SK-N-SH (cell line): ENCODE data around the gene MSI1. TPM values are rescaled to one million over a fixed set of nuclear protein-coding genes. Genes with fewer than 3 reads are reported as not detected.

ENCODE experiments used
- CTCF ChIA-PET: fragments of 300-600, 350-600 bp; formaldehyde crosslinking; extraction: SDS; loops from one replicate; lab custom pipeline; 2021; lab: Yijun Ruan, JAX
- POLR2A ChIA-PET: fragments of 350-600 bp; sonication (Branson Sonifier 250); formaldehyde crosslinking; extraction: SDS; loops from one replicate; lab custom pipeline; 2020; ENCODE audit warnings: antibody characterized with exemption, inconsistent platforms; lab: Yijun Ruan, JAX
- DNase-seq: peaks from one replicate; pipeline ENCODE4 v3.0.0; 2012
- H2AFZ ChIP-seq: fragments of 200-600 bp; sonication (generic); 2 replicates; pipeline ENCODE4 v1.8.1; 2016; ENCODE audit warnings: antibody characterized with exemption, mild to moderate bottlenecking, low read depth
- H3F3A ChIP-seq: fragments of 200-600 bp; sonication (generic); replicated peaks from 2 replicates; pipeline ENCODE3; 2016; ENCODE audit warnings: antibody characterized with exemption, mild to moderate bottlenecking; ENCODE audit not compliant: insufficient read depth
- H3K27ac ChIP-seq, 2 experiments: fragments of 200-500 bp in 1 of 2; fragments of 200-600 bp in 1 of 2; sonication (Bioruptor generic) in 1 of 2; sonication (generic), shearing (Covaris generic) in 1 of 2; 2 replicates each; pipeline versions ENCODE4 v1.5.1 to v1.6.1; 2014 to 2016; ENCODE audit warnings: low read depth in 2 of 2, inconsistent platforms in 1 of 2, low read length in 1 of 2, mild to moderate bottlenecking in 1 of 2, mixed read lengths in 1 of 2
- H3K27me3 ChIP-seq: fragments of 200-600 bp; sonication (generic), shearing (Covaris generic); 2 replicates; pipeline ENCODE4 v1.6.1; 2016; ENCODE audit warnings: mixed run types; ENCODE audit not compliant: insufficient read depth
- H3K36me3 ChIP-seq, 2 experiments: fragments of 200-500 bp in 1 of 2; fragments of 200-600 bp in 1 of 2; sonication (Bioruptor generic) in 1 of 2; sonication (generic) in 1 of 2; replicated peaks in 1 of 2; 2 replicates each; pipeline versions ENCODE3 to v1.5.1; 2014 to 2016; ENCODE audit warnings: low read length in 1 of 2, mild to moderate bottlenecking in 1 of 2; ENCODE audit not compliant: insufficient read depth in 2 of 2, control insufficient read depth in 1 of 2
- H3K4me1 ChIP-seq, 2 experiments: fragments of 200-500 bp in 1 of 2; fragments of 200-600 bp in 1 of 2; sonication (Bioruptor generic) in 1 of 2; sonication (generic), shearing (Covaris generic) in 1 of 2; 2 replicates each; pipeline versions ENCODE4 v1.5.1 to v1.6.1; 2014 to 2016; ENCODE audit warnings: low read depth in 1 of 2, low read length in 1 of 2, mixed run types in 1 of 2; ENCODE audit not compliant: insufficient read depth in 2 of 2, control insufficient read depth in 1 of 2
- H3K4me2 ChIP-seq: fragments of 200-600 bp; sonication (generic), shearing (Covaris generic); 2 replicates; pipeline ENCODE4 v1.6.1; 2017; ENCODE audit warnings: mixed run types
- H3K4me3 ChIP-seq, 2 experiments: fragments of 200-500 bp in 1 of 2; fragments of 200-600 bp in 1 of 2; sonication (Bioruptor generic) in 1 of 2; sonication (generic), shearing (Covaris generic) in 1 of 2; 2 replicates each; pipeline versions ENCODE4 v1.5.1 to v1.8.1; 2014 to 2016; ENCODE audit warnings: low read depth in 2 of 2, inconsistent platforms in 1 of 2, low read length in 1 of 2, mild to moderate bottlenecking in 1 of 2, mixed read lengths in 1 of 2, moderate library complexity in 1 of 2
- H3K79me2 ChIP-seq: fragments of 200-600 bp; sonication (generic); 2 replicates; pipeline ENCODE4 v1.8.1; 2017; ENCODE audit warnings: mild to moderate bottlenecking; ENCODE audit not compliant: insufficient read depth
- H3K9ac ChIP-seq: fragments of 200-600 bp; sonication (generic); 2 replicates; pipeline ENCODE4 v1.6.1; 2017; ENCODE audit warnings: mixed run types
- H3K9me2 ChIP-seq: fragments of 200-600 bp; sonication (generic); 2 replicates; pipeline ENCODE4 v1.6.1; 2017; ENCODE audit warnings: mixed run types
- H3K9me3 ChIP-seq: fragments of 200-600 bp; sonication (generic); 2 replicates; pipeline ENCODE4 v1.6.1; 2017; ENCODE audit warnings: mixed run types, mild to moderate bottlenecking, moderate library complexity
- H4K20me1 ChIP-seq: fragments of 200-600 bp; sonication (generic); 2 replicates; pipeline ENCODE4 v1.6.1; 2017; ENCODE audit warnings: mild to moderate bottlenecking, mixed run types; ENCODE audit not compliant: insufficient read depth
- CHD2 ChIP-seq: fragments of 150-350 bp; IDR thresholded peaks from 2 replicates; pipeline ENCODE4 v1.6.1; 2018; ENCODE audit warnings: low read length; ENCODE audit not compliant: partially characterized antibody
- CTCF ChIP-seq: fragments of 200-600 bp; sonication (generic); IDR thresholded peaks from 2 replicates; pipeline ENCODE4 v1.6.1; 2017; ENCODE audit warnings: antibody characterized with exemption, mild to moderate bottlenecking, moderate library complexity
- EZH2phosphoT487 ChIP-seq: fragments of 200-600 bp; sonication (generic); IDR thresholded peaks from 2 replicates; pipeline ENCODE4 v1.6.1; 2017; ENCODE audit warnings: low read depth, mixed run types, mild to moderate bottlenecking, antibody characterized with exemption, moderate library complexity, borderline replicate concordance
- FOXM1 ChIP-seq: IDR thresholded peaks from 2 replicates; pipeline ENCODE4 v1.4.0; 2012; ENCODE audit warnings: low read depth, mild to moderate bottlenecking
- GABPA ChIP-seq: IDR thresholded peaks from 2 replicates; pipeline ENCODE4 v1.4.0; 2012; ENCODE audit warnings: low read depth, mild to moderate bottlenecking
- GATA2 ChIP-seq: sonication (generic); formaldehyde crosslinking; IDR thresholded peaks from 2 replicates; pipeline ENCODE4 v1.5.0; 2020; ENCODE audit warnings: mild to moderate bottlenecking, missing genetic modification reagents
- IRF3 ChIP-seq: fragments of 150-350 bp; IDR thresholded peaks from 2 replicates; pipeline ENCODE4 v1.6.1; 2016; ENCODE audit warnings: mild to moderate bottlenecking, low read depth, low read length
- MEF2A ChIP-seq: IDR thresholded peaks from 2 replicates; pipeline ENCODE4 v1.4.0; 2012; ENCODE audit warnings: low read depth, borderline replicate concordance
- NFIC ChIP-seq: IDR thresholded peaks from 2 replicates; pipeline ENCODE4 v1.4.0; 2012; ENCODE audit warnings: borderline replicate concordance
- NRF1 ChIP-seq: IDR thresholded peaks from 2 replicates; pipeline ENCODE4 v1.6.1; 2012; ENCODE audit warnings: low read depth, mild to moderate bottlenecking, low read length
- PBX3 ChIP-seq: IDR thresholded peaks from 2 replicates; pipeline ENCODE4; 2012
- POLR2AphosphoS5 ChIP-seq: IDR thresholded peaks from 2 replicates; pipeline ENCODE4 v1.6.1; 2012; ENCODE audit warnings: low read depth, low read length
- REST ChIP-seq: IDR thresholded peaks from 2 replicates; pipeline ENCODE4 v1.6.1; 2012; ENCODE audit warnings: mild to moderate bottlenecking, low read depth, low read length, moderate library complexity
- RXRA ChIP-seq: IDR thresholded peaks from 2 replicates; pipeline ENCODE4 v1.4.0; 2012; ENCODE audit warnings: low read depth, mild to moderate bottlenecking, borderline replicate concordance
- TAF1 ChIP-seq: IDR thresholded peaks from 2 replicates; pipeline ENCODE4 v1.6.1; 2012; ENCODE audit warnings: low read depth, mild to moderate bottlenecking, low read length, moderate library complexity, borderline replicate concordance
- TCF12 ChIP-seq: IDR thresholded peaks from 2 replicates; pipeline ENCODE4 v1.4.0; 2012
- TEAD4 ChIP-seq: IDR thresholded peaks from 2 replicates; pipeline ENCODE4 v1.4.0; 2012; ENCODE audit warnings: mild to moderate bottlenecking, borderline replicate concordance; ENCODE audit not compliant: insufficient read depth
- USF1 ChIP-seq: IDR thresholded peaks from 2 replicates; pipeline ENCODE4 v1.4.0; 2012; ENCODE audit warnings: low read depth, borderline replicate concordance
- USF2 ChIP-seq: fragments of 150-350 bp; IDR thresholded peaks from 2 replicates; pipeline ENCODE4 v1.6.1; 2017; ENCODE audit warnings: antibody characterized with exemption, low read length, low read depth, borderline replicate concordance
- YY1 ChIP-seq: IDR thresholded peaks from 2 replicates; pipeline ENCODE4 v1.4.0; 2012; ENCODE audit warnings: low read depth, mild to moderate bottlenecking
- ZBTB33 ChIP-seq: IDR thresholded peaks from 2 replicates; pipeline ENCODE4 v1.4.0; 2012; ENCODE audit warnings: low read depth, borderline replicate concordance
- WGBS: methylation state at CpG from one replicate; pipeline ENCODE4 v1.1.6; 2017; ENCODE audit warnings: low lambda C conversion rate; 5-methylcytosine and 5-hydroxymethylcytosine counted together
- polyA plus RNA-seq, 3 experiments: library from polyadenylated mRNA; depleted of rRNA; stranded (reverse); fragments of >200 nt; gene quantifications; 2 replicates each; pipeline ENCODE4 v1.2.3, GENCODE V29; 2012

MSI1 gene
- polyA plus RNA-seq, 1 of the 3 experiments (the other 2 are of a cell fraction) = 1.7 TPM

- H3F3A ChIP-seq = no peaks in the 10 kb centered on the region
- no peaks in the 10 kb centered on the region for H3K27me3 ChIP-seq
- no peaks in the 10 kb centered on the region for H3K36me3 ChIP-seq
- no peak overlapping the region for H3K27ac ChIP-seq
- H3K9ac ChIP-seq = no peak overlapping the region
- no peaks in the 10 kb centered on the region for H3K9me2 ChIP-seq
- WGBS = under 1% methylated on average over 5 of the region's 13 CpGs
- peaks cover 0 to 5% of the 10 kb centered on the region in 2 experiments; a peak in 1 of 4 replicates for H3K4me1 ChIP-seq
- ChIA-PET CTCF (interaction anchor here (0.6 to 1.9 kb wide), 21 partner anchors 8 to 110 kb away, joined by 3 to 32 read pairs (median 4); partner anchors contain the start of genes COX6A1 and PLA2G1B), POLR2A (no interaction called here)
- H3K4me3 ChIP-seq = no peak overlapping the region
- no peaks in the 10 kb centered on the region for H3K9me3 ChIP-seq
- H3K4me2 ChIP-seq = peak overlapping the region; percentile 32; the same call in 1 of the 2 replicates
- no peaks in the 10 kb centered on the region for H4K20me1 ChIP-seq
- H2AFZ ChIP-seq = no peak overlapping the region
- peak; percentile 93 for DNase-seq
- no peaks in the 10 kb centered on the region for H3K79me2 ChIP-seq
- TF ChIP-seq IRF3 (no peak), USF2 (no peak), RXRA (no peak), GABPA (no peak), USF1 (no peak), ZBTB33 (no peak), TCF12 (peak; percentile 29; the same call in 1 of the 2 replicates), POLR2AphosphoS5 (0 out of 2 replicates have a peak, but pooled peaks have one; percentile 23), TEAD4 (no peak), CHD2 (no peak), TAF1 (no peak), YY1 (no peak), MEF2A (no peak), REST (no peak), CTCF (peak; percentile 93), GATA2 (CRISPR knock-in tag) (no peak), NFIC (no peak), FOXM1 (no peak), PBX3 (peak; percentile 61), NRF1 (peak; percentile 34; the same call in 1 of the 2 replicates), EZH2phosphoT487 (no peak)
Observed at GRCh38 chr12:120356567-120357030, 12.4 kb downstream of the MSI1 start.
